Middle frontal gyrus (tissue), 1 donor: ENCODE results near the gene MSH3.
"Not testable (repeated sequence)": the region's sequence is repeated elsewhere in the genome, so short reads cannot be mapped to it uniquely, and the experiment has no call there.

Source experiments
- DNase-seq: peaks from one replicate; pipeline ENCODE4 v3.0.0-alpha.2; 2015; ENCODE audit warnings: low spot score; ENCODE audit errors: extremely low spot score

MSH3 gene

GRCh38 chr5:80705216-80705769 is 50.8 kb downstream of the MSH3 start:
- DNase-seq = no peak

- no peak for DNase-seq
Observed at GRCh38 chr5:80705801-80706200, 51.3 kb downstream of the MSH3 start.

- DNase-seq = no peak
Observed at GRCh38 chr5:80706835-80707447, 52.5 kb downstream of the MSH3 start.

GRCh38 chr5:80707645-80708044 is 53.2 kb downstream of the MSH3 start:
- DNase-seq = no peak

- no peak for DNase-seq
Observed at GRCh38 chr5:80711216-80711615, 56.8 kb downstream of the MSH3 start.

GRCh38 chr5:80711938-80712337 is 57.5 kb downstream of the MSH3 start:
- DNase-seq = no peak

- no peak for DNase-seq
Observed at GRCh38 chr5:80712919-80713318, 58.5 kb downstream of the MSH3 start.

DNA sequence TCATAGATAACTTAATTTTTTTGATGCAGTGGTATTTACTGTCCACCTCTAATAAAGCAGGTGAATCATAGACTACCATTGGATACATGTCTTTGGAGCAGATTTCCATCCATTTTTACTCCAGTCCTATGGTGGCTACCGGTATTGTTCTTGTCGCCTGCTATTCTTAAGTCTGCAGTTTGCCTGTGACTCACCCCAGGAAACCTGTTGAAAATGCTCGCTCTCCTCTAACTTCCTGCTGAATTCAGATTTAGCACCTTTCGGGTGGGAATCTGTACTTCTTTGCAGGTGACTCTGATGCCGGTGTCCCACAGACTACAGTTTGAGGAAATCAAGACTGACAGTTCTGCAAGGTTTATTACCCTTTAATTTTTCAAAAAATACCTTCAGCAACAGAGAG is 59.2 kb downstream of the MSH3 start:
- DNase-seq = no peak

DNA sequence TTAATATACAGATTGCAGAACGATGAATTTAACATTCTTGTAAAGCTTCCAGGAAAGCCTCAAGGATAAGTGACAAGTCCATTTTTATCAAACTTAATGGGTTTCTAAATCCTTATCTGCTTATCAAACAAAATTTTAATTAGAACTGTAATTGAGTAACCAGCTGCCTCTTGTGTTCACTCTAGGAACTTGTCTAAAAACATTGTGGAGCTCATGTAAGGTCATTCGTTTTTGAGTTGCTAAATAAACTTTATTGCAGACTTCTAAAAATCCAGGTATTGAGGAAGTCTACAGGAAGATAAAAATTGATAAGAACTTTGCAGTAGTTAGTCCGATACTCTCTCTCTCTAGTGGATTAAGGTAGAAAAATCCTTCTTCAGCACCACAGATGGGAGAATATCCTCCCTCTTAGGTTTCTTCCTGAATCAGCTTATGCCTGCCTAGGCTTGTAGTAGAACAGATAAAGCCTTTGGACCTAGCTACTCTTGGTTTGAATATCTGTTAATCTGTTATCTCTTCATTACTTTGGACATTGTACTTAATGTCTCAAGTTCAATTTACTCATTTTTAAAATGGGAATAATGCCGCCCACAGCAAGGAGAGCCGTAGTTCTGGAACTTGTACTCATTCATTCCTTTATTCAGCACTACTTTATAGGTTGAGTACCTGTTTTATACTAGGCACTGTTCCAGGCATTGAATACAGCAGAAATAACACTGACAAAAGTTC is 60.3 kb downstream of the MSH3 start:
- no peak for DNase-seq

- no peak for DNase-seq
Observed at GRCh38 chr5:80715887-80716286, 61.4 kb downstream of the MSH3 start.

DNA sequence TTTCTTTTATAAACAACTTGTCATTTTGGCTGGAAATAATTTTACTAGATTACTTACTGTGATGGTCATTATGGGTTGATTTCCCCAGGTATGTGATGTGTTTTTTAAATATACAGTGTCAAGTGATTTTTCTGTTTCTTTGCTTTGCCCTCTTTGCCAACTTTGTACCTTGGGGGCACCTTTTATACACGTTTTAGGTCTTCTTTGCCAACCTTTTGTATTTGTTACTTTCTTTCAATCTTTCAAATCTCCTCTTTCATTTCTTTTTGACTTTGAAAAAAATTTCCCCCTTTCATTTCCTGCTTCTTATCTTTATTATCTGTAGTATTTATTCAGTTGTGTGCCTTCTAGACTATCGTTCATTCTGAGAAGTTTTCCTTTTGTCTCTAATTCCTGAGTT is 65.7 kb downstream of the MSH3 start:
- no peak for DNase-seq

GRCh38 chr5:80722916-80723315 is 68.5 kb downstream of the MSH3 start:
- no peak for DNase-seq

DNA sequence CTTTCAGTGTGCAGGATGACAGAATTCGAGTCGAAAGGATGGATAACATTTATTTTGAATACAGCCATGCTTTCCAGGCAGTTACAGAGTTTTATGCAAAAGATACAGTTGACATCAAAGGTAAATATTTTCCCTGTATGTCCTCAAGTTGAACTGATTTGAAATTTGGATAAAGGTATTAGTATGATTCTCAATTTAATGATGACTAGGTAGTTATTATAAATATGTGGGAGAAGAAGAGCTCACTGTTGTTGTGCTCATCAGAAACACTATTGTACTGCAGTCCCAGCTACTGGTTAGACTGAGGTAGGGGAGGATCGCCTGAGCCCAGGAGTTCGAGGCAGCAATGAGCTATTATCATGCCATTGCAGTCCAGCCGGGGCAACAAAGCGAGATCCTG is 71.0 kb downstream of the MSH3 start:
- DNase-seq = no peak

GRCh38 chr5:80736730-80737129 is 82.3 kb downstream of the MSH3 start:
- no peak for DNase-seq

DNA sequence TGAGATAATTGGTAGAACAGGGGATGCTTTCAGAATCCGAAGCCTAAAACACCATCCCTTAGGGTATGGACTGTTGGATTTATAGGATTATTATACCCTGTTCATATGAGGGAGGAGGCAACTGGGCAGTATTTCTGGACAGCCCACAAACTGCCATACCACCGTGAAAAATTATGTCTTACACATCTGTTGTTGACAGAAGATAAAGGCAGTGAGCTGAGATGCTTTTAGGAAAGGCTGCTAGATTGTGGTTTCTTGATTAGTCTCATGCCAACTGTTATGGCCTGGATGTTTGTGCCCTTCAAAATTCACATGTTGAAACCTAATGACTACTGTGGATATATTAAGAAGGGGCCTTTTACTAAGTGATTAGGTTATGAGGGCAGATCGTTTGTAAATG is 84.0 kb downstream of the MSH3 start:
- DNase-seq = no peak

DNA sequence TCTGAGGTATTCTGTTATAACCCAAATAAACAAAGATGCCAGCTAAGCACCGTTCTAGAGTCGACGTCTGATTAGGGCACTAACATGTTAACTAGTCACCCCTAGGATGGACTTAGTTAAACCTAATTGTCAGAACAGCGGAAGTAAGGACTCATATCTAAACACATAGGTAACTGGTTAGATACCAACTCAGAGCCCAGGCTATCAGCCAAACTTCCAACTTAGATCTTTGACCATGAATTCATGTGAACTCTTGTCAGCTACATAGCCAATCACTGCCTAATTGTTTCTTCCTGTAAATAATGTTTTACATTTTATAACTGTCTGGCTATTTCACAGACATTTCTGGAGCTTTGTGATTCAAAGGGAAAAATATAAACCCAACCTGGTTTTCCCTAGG is 84.6 kb downstream of the MSH3 start:
- DNase-seq = no peak

DNA sequence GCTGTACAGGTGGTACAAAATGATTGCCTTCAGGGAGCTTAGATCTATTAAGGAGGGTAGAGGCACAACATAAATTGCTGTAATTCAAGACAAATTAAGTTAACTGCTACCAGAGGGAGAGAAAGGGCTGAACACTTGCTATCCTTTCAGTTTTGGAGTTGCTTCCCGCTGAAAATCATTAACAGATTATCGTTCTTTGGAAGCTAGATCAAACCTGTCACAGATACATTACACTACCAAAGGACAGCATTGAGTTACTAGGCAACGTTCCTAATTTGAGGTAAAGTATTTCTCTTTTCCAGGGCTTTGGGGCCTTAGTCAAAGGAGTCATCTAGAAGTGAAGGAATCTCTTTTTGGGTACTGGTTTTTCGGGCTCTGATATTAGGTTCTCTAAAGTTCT is 85.0 kb downstream of the MSH3 start:
- DNase-seq = no peak

GRCh38 chr5:80739898-80740297 is 85.4 kb downstream of the MSH3 start:
- no peak for DNase-seq

- DNase-seq = not testable (repeated sequence)
Observed at GRCh38 chr5:80740488-80740887, 86.0 kb downstream of the MSH3 start.

- no peak for DNase-seq
Observed at GRCh38 chr5:80740999-80741398, 86.5 kb downstream of the MSH3 start.

DNA sequence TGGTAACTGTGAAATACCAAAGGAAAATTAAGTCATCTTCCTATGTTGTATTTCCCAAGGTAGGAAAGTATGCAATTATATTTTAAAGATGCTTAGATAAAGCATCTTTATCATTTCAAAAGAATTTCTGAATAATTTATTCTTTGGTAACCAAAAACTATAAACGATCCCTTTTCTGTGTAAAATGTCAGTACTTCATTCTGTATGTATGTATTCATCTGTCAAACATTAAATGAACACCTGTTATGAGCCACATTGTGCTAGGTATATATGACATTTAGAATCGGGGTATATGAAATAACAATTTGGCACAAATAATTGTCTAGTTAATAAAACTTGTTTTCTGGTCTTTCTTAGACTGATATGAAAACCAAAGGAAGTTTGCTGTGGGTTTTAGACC is 89.7 kb downstream of the MSH3 start:
- no peak for DNase-seq

- no peak for DNase-seq
Observed at GRCh38 chr5:80745490-80745889, 91.0 kb downstream of the MSH3 start.

DNA sequence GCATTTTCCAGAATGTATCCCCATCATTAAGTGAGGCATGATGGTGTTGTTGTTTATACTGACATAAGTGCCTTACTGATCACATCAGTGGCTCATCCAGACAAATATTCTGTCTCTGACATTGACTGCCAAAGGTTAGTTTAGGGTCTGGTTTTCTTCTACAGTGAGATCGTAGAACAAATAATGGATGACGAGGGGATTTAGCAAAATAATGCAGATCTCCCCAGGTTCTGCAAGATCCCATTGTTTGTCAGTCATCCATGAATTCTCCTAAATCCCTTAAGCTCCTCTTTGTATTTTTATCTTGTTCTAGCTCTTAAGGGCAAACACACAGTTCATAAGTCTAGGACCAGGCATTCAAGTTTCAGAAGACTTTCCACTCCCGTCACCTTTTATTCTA is 93.5 kb downstream of the MSH3 start:
- no peak for DNase-seq
